Effector CD8-positive, alpha-beta T cell (primary cell): ENCODE results near the gene YTHDF1.
"Not testable (repeated sequence)": the region's sequence is repeated elsewhere in the genome, so short reads cannot be mapped to it uniquely, and the experiment has no call there.

Experiments
- DNase-seq: peaks from one replicate; lab custom pipeline; 2025; lab: John Stamatoyannopoulos, UW

Gene YTHDF1

GRCh38 chr20:63169681-63170080 is 46.2 kb downstream of the YTHDF1 start:
- DNase-seq, result no peak

- no peak for DNase-seq
These were observed 47.1 kb downstream of the YTHDF1 start for GRCh38 chr20:63168861-63169260.

GRCh38 chr20:63167918-63168520 is 47.9 kb downstream of the YTHDF1 start:
- DNase-seq, result no peak

GRCh38 chr20:63167026-63167917 is 48.7 kb downstream of the YTHDF1 start:
- DNase-seq, result no peak

GRCh38 chr20:63166193-63167020 is 49.5 kb downstream of the YTHDF1 start:
- no peak for DNase-seq

- no peak for DNase-seq
These were observed 50.4 kb downstream of the YTHDF1 start for GRCh38 chr20:63165356-63166192.

GRCh38 chr20:63164484-63165355 is 51.2 kb downstream of the YTHDF1 start:
- no peak for DNase-seq

GRCh38 chr20:63163596-63164483 is 52.1 kb downstream of the YTHDF1 start:
- DNase-seq, result no peak

- no peak for DNase-seq
These were observed 52.8 kb downstream of the YTHDF1 start for GRCh38 chr20:63163171-63163570.

- DNase-seq, result no peak
These were observed 53.6 kb downstream of the YTHDF1 start for GRCh38 chr20:63162206-63162795.

GRCh38 chr20:63161176-63161651 is 54.7 kb downstream of the YTHDF1 start:
- no peak for DNase-seq

GRCh38 chr20:63160641-63161175 is 55.2 kb downstream of the YTHDF1 start:
- no peak for DNase-seq

- DNase-seq, result no peak
These were observed 55.9 kb downstream of the YTHDF1 start for GRCh38 chr20:63159826-63160640.

- not testable (repeated sequence) for DNase-seq
These were observed 56.7 kb downstream of the YTHDF1 start for GRCh38 chr20:63159251-63159650.

GRCh38 chr20:63158845-63159244 is 57.1 kb downstream of the YTHDF1 start:
- DNase-seq, result no peak

- DNase-seq, result no peak
These were observed 57.6 kb downstream of the YTHDF1 start for GRCh38 chr20:63158352-63158751.

- DNase-seq, result not testable (repeated sequence)
These were observed 58.5 kb downstream of the YTHDF1 start for GRCh38 chr20:63157431-63157830.

- DNase-seq, result no peak
These were observed 59.7 kb downstream of the YTHDF1 start for GRCh38 chr20:63156221-63156671.
